ENCODE measurements around the gene ZNF23. TPM values are rescaled to one million over a fixed set of nuclear protein-coding genes. Genes with fewer than 3 reads are reported as not detected.

Gene ZNF23
- total RNA-seq, 2 donors from 2014 or later = 2.8 to 4.8 TPM

DNA sequence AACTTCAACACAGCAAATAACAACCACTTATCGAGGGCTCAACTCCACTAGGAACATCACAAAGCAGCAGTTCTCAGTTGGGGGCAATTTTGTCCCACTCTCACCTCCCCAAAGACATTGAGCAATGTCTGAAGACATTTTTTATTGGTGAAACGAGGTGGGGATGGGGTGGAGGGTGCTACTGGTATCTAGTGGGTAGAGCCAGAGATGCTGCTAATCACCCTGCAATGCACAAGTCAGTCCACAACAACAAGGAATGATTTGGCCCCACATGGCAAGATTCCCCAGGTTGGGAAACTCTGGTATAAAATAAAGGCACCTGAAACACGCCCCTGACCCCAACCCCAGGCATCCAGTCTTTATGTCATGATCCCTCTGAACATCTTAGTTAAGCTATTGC is 53.5 kb downstream of the ZNF23 start:
- TF ChIP-seq, protein P1, sequence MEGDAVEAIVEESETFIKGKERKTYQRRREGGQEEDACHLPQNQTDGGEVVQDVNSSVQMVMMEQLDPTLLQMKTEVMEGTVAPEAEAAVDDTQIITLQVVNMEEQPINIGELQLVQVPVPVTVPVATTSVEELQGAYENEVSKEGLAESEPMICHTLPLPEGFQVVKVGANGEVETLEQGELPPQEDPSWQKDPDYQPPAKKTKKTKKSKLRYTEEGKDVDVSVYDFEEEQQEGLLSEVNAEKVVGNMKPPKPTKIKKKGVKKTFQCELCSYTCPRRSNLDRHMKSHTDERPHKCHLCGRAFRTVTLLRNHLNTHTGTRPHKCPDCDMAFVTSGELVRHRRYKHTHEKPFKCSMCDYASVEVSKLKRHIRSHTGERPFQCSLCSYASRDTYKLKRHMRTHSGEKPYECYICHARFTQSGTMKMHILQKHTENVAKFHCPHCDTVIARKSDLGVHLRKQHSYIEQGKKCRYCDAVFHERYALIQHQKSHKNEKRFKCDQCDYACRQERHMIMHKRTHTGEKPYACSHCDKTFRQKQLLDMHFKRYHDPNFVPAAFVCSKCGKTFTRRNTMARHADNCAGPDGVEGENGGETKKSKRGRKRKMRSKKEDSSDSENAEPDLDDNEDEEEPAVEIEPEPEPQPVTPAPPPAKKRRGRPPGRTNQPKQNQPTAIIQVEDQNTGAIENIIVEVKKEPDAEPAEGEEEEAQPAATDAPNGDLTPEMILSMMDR (IDR thresholded peaks at IDR 0.05) = no peak
- H3K27me3 ChIP-seq = no peaks in the 10 kb centered on the region
- DNase-seq (ENCODE audit: low spot score) = no peak

GRCh38 chr16:71407731-71408130 is 54.3 kb downstream of the ZNF23 start:
- H3K9me3 ChIP-seq = no peaks in the 10 kb centered on the region
- TF ChIP-seq, protein P1 (IDR thresholded peaks at IDR 0.05) = no peak
- H3K27me3 ChIP-seq = no peaks in the 10 kb centered on the region
- no peak for DNase-seq (ENCODE audit: low spot score)
- no peak overlapping the region for H3K4me3 ChIP-seq
- H3K36me3 ChIP-seq = no peaks in the 10 kb centered on the region
- H3K27ac ChIP-seq = no peak overlapping the region
- no peaks in the 10 kb centered on the region for H3K4me1 ChIP-seq

More for the DNA sequence above, 53.5 kb downstream of the ZNF23 start:
- no peak overlapping the region for H3K27ac ChIP-seq
- no peak overlapping the region for H3K4me3 ChIP-seq
- no peaks in the 10 kb centered on the region for H3K4me1 ChIP-seq
- no peaks in the 10 kb centered on the region for H3K36me3 ChIP-seq
- no peaks in the 10 kb centered on the region for H3K9me3 ChIP-seq

DNA sequence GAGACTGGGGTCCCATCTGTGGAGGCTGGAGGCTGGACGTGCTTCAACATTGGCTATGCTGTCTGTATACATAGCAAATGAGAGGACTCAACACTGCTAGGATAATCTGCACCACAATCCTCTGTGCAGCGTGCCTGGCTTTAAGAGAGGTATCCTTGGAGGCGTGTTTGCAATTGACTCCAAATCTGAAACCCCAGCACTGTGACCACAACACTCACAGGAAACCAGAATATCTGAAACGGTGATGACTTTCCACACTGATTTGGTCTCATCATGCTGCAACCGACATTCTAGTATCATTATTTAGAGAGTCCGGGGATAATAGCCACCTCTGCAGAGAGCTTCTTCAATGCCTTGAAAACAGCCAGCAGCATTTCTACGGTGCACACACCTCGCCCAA is 55.3 kb downstream of the ZNF23 start:
- DNase-seq (ENCODE audit: low spot score) = no peak
- H3K27me3 ChIP-seq = no peaks in the 10 kb centered on the region

DNA sequence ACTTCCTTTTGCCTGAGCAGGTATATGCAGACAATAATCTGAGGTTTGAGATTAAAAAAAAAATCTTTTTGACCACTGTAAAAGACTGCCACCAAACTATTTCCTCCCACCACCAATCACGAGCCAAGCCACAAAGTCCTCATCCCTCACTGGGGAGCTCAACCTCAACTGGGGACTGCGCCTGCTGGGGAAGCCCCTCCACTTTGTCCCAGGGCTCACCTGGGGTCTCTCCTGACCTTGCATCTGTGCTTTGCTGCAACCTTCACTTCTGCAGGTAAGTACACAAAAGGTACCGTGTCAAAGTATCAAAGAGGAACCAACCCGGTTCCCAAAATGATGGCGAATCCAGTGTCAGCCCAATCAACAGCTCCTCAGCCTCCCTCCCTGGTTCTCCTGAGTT is 55.7 kb downstream of the ZNF23 start:
- Histone ChIP-seq H3K9me3 (no peaks in the 10 kb centered on the region), H3K4me3 (no peak overlapping the region), H3K27me3 (no peaks in the 10 kb centered on the region), H3K27ac (no peak overlapping the region), H3K4me1 (no peaks in the 10 kb centered on the region), H3K36me3 (no peaks in the 10 kb centered on the region)
- TF ChIP-seq, protein P1 (IDR thresholded peaks at IDR 0.05) = no peak
- no peak for DNase-seq (ENCODE audit: low spot score)

More for the DNA sequence above, 55.3 kb downstream of the ZNF23 start:
- H3K4me1 ChIP-seq = no peaks in the 10 kb centered on the region
- TF ChIP-seq, protein P1 (IDR thresholded peaks at IDR 0.05) = no peak
- H3K9me3 ChIP-seq = no peaks in the 10 kb centered on the region
- H3K36me3 ChIP-seq = no peaks in the 10 kb centered on the region
- no peak overlapping the region for H3K4me3 ChIP-seq
- no peak overlapping the region for H3K27ac ChIP-seq

DNA sequence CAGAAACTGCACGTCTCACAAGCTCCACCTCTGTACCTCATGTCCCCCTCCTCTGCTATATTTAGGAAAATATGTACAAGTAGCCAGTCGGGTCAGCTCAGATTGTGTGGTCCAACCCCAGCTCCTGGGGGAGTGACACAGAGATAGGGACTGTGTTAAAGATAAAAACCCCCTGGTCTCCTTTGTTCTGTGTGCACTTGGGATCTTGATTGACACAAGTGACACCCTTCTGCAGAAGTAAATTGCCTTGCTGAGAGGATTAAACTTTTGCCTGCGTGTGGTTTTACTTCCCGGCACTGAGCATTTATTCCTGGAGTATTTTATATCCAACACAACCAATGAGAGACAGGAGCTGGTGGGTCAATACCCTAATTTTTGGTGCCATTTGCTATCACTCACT is 57.7 kb downstream of the ZNF23 start:
- TF ChIP-seq, protein P1 (IDR thresholded peaks at IDR 0.05) = no peak
- Histone ChIP-seq H3K4me1 (no peaks in the 10 kb centered on the region), H3K9me3 (no peaks in the 10 kb centered on the region), H3K27ac (no peak overlapping the region), H3K27me3 (no peaks in the 10 kb centered on the region), H3K4me3 (no peak overlapping the region), H3K36me3 (no peaks in the 10 kb centered on the region)
- DNase-seq (ENCODE audit: low spot score) = no peak

GRCh38 chr16:71402674-71403073 is 59.4 kb downstream of the ZNF23 start:
- Histone ChIP-seq H3K27ac (no peak overlapping the region), H3K9me3 (no peaks in the 10 kb centered on the region), H3K4me3 (no peak overlapping the region), H3K36me3 (no peaks in the 10 kb centered on the region), H3K4me1 (no peaks in the 10 kb centered on the region), H3K27me3 (no peaks in the 10 kb centered on the region)
- DNase-seq (ENCODE audit: low spot score) = no peak
- TF ChIP-seq, protein P1 (IDR thresholded peaks at IDR 0.05) = no peak

Measured in right atrium auricular region (tissue), 2 donors.